SU-DHL-6 (cell line): Measurements from ENCODE around the gene MIF4GD.
"Not testable (repeated sequence)": the region's sequence is repeated elsewhere in the genome, so short reads cannot be mapped to it uniquely, and the experiment has no call there.

Source experiments
- EZH2phosphoT487 ChIP-seq: fragments of 200-600 bp; sonication (generic), shearing (Covaris generic); conservative IDR thresholded peaks from 2 replicates; pipeline ENCODE4 v1.6.1; 2018; ENCODE audit warnings: mild to moderate bottlenecking, antibody characterized with exemption, low read length, moderate library complexity, mixed read lengths
- TF ChIP-seq, protein P1 (sequence below): fragments of 200-600 bp; sonication (generic); IDR thresholded peaks from one replicate; pipeline ENCODE4 v1.5.1; 2017; ENCODE audit warnings: antibody characterized with exemption, mild to moderate bottlenecking, low read length, moderate library complexity; ENCODE audit not compliant: insufficient read depth, poor library complexity, severe bottlenecking

GRCh38 chr17:75257228-75257627 is 13.8 kb downstream of the MIF4GD start:
- TF ChIP-seq, protein P1, sequence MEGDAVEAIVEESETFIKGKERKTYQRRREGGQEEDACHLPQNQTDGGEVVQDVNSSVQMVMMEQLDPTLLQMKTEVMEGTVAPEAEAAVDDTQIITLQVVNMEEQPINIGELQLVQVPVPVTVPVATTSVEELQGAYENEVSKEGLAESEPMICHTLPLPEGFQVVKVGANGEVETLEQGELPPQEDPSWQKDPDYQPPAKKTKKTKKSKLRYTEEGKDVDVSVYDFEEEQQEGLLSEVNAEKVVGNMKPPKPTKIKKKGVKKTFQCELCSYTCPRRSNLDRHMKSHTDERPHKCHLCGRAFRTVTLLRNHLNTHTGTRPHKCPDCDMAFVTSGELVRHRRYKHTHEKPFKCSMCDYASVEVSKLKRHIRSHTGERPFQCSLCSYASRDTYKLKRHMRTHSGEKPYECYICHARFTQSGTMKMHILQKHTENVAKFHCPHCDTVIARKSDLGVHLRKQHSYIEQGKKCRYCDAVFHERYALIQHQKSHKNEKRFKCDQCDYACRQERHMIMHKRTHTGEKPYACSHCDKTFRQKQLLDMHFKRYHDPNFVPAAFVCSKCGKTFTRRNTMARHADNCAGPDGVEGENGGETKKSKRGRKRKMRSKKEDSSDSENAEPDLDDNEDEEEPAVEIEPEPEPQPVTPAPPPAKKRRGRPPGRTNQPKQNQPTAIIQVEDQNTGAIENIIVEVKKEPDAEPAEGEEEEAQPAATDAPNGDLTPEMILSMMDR = not testable (repeated sequence)
- TF ChIP-seq EZH2phosphoT487 = not testable (repeated sequence)
